GM21367 (cell line): ENCODE data around the gene CRTAC1.

Source experiments
- ATAC-seq: cut with Tn5 transposase; IDR thresholded peaks from one replicate; pipeline ENCODE4 v1.9.1; 2021; ENCODE audit not compliant: unreplicated experiment

Gene CRTAC1, protein sequence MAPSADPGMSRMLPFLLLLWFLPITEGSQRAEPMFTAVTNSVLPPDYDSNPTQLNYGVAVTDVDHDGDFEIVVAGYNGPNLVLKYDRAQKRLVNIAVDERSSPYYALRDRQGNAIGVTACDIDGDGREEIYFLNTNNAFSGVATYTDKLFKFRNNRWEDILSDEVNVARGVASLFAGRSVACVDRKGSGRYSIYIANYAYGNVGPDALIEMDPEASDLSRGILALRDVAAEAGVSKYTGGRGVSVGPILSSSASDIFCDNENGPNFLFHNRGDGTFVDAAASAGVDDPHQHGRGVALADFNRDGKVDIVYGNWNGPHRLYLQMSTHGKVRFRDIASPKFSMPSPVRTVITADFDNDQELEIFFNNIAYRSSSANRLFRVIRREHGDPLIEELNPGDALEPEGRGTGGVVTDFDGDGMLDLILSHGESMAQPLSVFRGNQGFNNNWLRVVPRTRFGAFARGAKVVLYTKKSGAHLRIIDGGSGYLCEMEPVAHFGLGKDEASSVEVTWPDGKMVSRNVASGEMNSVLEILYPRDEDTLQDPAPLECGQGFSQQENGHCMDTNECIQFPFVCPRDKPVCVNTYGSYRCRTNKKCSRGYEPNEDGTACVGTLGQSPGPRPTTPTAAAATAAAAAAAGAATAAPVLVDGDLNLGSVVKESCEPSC

DNA sequence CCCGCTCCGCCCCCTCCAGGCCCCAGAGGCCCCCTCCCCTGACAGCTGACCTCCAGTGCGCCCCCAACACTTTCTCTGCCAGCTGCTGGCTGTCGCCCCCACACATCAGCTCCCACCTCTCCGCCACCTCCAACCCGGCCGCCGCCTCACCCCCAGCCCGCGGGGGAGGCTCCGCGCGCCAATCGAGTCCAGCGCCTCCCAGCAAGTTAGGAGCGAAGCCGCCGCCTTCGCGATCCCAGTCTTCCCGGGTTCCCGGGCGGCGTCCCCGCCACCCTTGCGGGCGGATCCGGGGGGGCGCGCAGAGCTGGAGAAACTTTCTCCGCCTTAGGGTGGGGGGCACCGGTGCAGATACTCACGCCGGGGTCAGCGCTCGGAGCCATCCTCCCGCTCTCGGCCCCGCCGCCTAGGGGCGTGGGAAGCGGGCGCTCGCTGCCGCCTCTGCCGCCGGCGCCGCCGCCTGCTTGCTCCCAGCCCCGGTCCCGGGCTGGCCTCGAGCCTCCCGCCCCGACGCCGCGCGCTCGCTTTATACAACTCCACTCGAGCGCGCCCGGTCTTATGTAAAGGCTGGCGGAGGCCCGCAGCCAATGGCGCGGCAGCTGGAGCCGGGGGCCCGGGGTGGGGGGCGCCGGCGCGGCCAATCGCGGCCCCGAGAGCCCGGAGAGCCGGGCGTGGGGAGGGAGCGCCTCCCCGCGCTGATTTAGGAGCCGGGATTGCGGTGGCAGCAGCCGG is at the start of gene CRTAC1:
TSS of gene CRTAC1 (minus strand) at position 529 of the 729 bp plus-strand sequence. CDS start at position 380, 149 bp downstream.
- ATAC-seq = no peak

- ATAC-seq = no peak
Observed at GRCh38 chr10:98078774-98079173, 48.4 kb upstream of the CRTAC1 start.

- no peak for ATAC-seq
Observed at GRCh38 chr10:98077223-98077622, 46.8 kb upstream of the CRTAC1 start.

GRCh38 chr10:98076086-98076485 is 45.7 kb upstream of the CRTAC1 start:
- no peak for ATAC-seq

GRCh38 chr10:98074315-98074911 is 44.0 kb upstream of the CRTAC1 start:
- ATAC-seq = no peak

- ATAC-seq = no peak
Observed at GRCh38 chr10:98067165-98067564, 36.7 kb upstream of the CRTAC1 start.

DNA sequence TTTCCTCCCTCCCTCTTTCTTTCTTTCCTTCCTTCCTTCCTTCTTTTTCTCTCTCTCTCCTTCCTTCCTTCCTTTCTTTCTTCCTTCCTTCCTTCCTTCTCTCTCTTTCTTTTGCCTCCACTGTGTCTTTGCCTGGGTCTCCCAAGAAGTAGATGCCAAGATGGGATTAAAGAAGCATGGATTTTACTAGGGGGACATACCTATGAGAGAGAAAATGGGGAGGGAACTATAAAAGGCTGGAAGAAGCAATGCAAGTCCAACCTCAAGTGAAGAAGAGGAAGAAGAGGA is 33.3 kb upstream of the CRTAC1 start:
- ATAC-seq = no peak

GRCh38 chr10:98062424-98062823 is 32.0 kb upstream of the CRTAC1 start:
- ATAC-seq = no peak

- no peak for ATAC-seq
Observed at GRCh38 chr10:98060079-98060478, 29.7 kb upstream of the CRTAC1 start.

DNA sequence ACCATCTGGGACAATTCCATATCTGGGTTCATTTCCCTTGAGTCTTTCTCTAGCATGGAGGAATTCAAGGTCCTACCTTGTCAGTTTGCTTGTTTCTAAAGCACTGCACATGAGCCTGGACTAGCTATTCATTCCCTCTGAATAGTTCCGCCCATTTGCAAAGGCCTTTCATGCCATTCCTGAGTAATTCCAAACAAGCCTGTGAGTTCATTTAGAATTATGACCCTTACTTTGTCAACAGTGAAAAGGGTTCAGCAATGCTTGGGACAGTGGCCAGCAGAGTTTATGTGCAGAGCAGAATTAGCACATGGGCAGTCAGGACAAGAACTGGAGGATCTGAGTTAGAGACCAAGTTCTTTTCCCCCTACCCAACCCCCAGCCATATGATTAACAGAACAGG is 27.9 kb upstream of the CRTAC1 start:
- no peak for ATAC-seq

GRCh38 chr10:98055841-98056516 is 25.6 kb upstream of the CRTAC1 start:
- no peak for ATAC-seq

GRCh38 chr10:98047009-98047741 is 16.8 kb upstream of the CRTAC1 start:
- no peak for ATAC-seq

GRCh38 chr10:98045785-98046389 is 15.5 kb upstream of the CRTAC1 start:
- no peak for ATAC-seq

DNA sequence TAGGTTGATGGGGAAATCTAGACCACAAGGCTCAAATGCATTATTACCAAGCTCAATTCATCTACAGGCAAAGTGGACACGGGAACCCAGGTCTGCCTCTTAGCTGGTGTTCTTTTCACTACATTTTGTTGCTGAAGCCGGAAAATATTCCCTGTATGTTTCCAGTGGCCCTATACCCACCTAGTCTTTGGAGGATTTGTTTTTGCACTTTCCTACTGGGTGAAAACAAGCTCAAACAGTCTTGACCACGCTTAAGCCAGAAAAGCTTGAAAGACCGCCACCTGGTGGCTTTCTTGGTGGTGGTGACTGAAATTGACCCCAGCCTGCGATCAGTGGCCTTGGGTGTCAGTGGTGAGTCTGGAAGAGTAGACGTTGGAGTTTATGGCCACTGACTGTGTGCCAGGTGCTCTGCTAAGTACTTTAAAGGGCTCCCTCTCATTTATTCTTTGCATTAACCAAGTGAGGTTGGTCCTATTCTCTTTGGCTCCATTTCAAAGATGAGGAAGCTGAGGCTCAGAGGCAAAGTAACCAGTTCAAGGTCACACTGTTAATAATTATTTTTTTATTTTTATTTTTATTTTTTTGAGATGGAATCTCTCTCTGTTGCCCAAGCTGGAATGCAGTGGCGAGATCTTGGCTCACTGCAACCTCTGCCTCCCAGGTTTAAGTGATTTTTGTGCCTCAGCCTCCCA is 11.1 kb upstream of the CRTAC1 start:
- no peak for ATAC-seq

- no peak for ATAC-seq
Observed at GRCh38 chr10:98039690-98040381, 9.4 kb upstream of the CRTAC1 start.

DNA sequence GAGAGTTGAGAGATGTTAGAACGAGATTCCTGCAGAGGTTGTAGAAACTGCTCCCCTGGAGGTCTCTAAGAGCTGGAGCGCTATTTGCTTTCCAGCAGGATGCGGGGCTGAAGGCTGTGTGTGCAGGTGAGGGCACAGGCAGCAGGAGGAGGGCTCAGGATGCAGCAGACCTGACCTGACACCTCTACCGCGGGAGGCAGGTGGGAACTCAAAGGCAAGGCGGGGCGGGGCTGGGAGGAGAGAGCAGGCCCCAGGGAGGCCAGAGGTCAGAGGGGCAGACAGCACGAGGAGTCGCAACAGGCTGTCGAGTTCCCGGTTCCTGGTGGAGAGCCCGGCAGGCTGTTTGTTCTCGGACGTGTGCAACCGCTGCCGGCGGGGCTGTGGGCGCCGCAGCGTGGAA is 7.9 kb upstream of the CRTAC1 start:
- no peak for ATAC-seq

- ATAC-seq = no peak
Observed at GRCh38 chr10:98035599-98035998, 5.2 kb upstream of the CRTAC1 start.

GRCh38 chr10:98033515-98033914 is 3.1 kb upstream of the CRTAC1 start:
- no peak for ATAC-seq

DNA sequence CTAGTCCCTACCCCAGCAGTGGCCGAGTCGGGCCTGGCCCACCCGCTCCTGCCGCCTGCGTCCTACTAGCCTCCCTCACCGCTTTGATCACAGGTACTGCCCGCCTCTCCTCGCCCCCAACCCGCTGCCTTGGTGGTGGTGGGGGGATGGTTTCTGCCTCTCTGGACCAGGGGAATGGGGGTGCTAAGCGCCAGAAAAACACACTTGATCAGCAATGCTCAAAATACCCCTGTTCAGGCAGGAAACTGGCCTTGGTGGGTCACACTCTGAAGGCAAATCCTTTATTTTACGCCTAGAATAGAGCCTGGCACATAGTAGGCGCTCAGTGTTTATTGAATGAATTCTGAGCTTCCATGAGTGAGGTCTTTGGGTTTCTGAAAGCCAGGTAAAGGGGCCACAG is 1.0 kb upstream of the CRTAC1 start:
- no peak for ATAC-seq
